Left ventricle myocardium inferior (tissue), 1 donor: ENCODE results near the gene RSL24D1. TPM values are rescaled to one million over a fixed set of nuclear protein-coding genes. Genes with fewer than 3 reads are reported as not detected.

Source experiments
- DNase-seq: peaks from one replicate; pipeline ENCODE4 v3.0.0-alpha.2; 2020
- H3K27ac ChIP-seq: fragments of 200-600 bp; replicated peaks from 2 replicates; pipeline ENCODE4 v1.8.0; 2021
- H3K27me3 ChIP-seq: fragments of 200-600 bp; 2 replicates; pipeline ENCODE4 v1.8.0; 2021; ENCODE audit warnings: low read depth
- H3K36me3 ChIP-seq: fragments of 200-600 bp; 2 replicates; pipeline ENCODE4 v1.8.0; 2021
- H3K4me1 ChIP-seq: fragments of 200-600 bp; 2 replicates; pipeline ENCODE4 v1.8.0; 2021
- H3K4me3 ChIP-seq: fragments of 200-600 bp; 2 replicates; pipeline ENCODE4 v1.8.0; 2021; ENCODE audit warnings: mild to moderate bottlenecking, moderate library complexity
- H3K9me3 ChIP-seq: fragments of 200-600 bp; replicated peaks from 2 replicates; pipeline ENCODE4 v1.8.0; 2021
- CTCF ChIP-seq: fragments of 200-600 bp; IDR thresholded peaks from 2 replicates; pipeline ENCODE4 v1.8.0; 2021; ENCODE audit warnings: antibody characterized with exemption, mild to moderate bottlenecking, borderline replicate concordance
- intact Hi-C: fragments of 100-400 bp; cut with micrococcal nuclease; formaldehyde crosslinking; loops from one replicate; pipeline ENCODE4 v1.11.0; 2022
- long read RNA-seq: library from polyadenylated mRNA; unstranded; transcript quantifications from one replicate; pipeline ENCODE4 v2.0.0, GENCODE V29; 2021
- total RNA-seq: library from RNA; stranded (reverse); fragmentation: NEBNext Ultra II Directional; extraction: Animal tissue kit (Norgen Biotek cat#: 25700); gene quantifications from one replicate; pipeline ENCODE4 v1.2.1, GENCODE V29; 2021
- donor health status: DM: no; HTN: yes; CAD: no; lungs with severe emphysema.

RSL24D1 gene
- 44.4 TPM for total RNA-seq
- long read RNA-seq, transcript RSL24D1-201 (6 exons, 2,015 nt) = major isoform, 58 of 58 reads
- long read RNA-seq, partial matches to known transcripts = 0 of 58 reads
- long read RNA-seq, other reads (novel, unspliced or antisense) = 0 of 58 reads

GRCh38 chr15:55196458-55197361 is at the start of gene RSL24D1:
Gene RSL24D1, minus strand, starts transcription at chr15:55196941. Its CDS starts 51 bp downstream, at chr15:55196890.
- H3K9me3 ChIP-seq = no peaks in the 10 kb centered on the region
- peak; percentile 51 for TF ChIP-seq CTCF
- DNase-seq = peak; percentile 95
- H3K4me1 ChIP-seq = peaks cover 52% of the 10 kb centered on the region
- no peaks in the 10 kb centered on the region for H3K27me3 ChIP-seq
- intact Hi-C loops = no loop called here
- H3K36me3 ChIP-seq = peaks cover 6% of the 10 kb centered on the region
- peak within 1 kb of the TSS; percentile 91 for H3K27ac ChIP-seq
- peak within 1 kb of the TSS; percentile 75 for H3K4me3 ChIP-seq

DNA sequence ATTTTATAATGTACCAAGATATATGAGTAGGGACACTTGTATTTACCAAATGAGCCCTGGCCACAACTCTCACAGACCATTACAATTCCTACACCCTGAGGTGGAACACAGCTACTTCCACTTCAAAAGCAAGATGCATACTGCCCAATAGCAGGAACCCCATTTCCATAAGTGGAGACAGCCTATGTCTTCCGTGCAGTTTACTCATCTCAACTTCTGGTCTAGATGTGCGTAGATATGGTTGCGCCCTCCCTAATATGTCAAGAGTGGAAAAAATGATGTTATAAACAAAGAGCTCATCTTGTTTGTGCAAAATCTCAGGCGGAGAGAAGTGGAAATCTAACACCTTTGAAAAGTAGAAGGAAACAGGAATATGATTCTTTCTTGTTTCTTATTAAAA is 48.3 kb upstream of the RSL24D1 start:
- no peak for TF ChIP-seq CTCF
- H3K27me3 ChIP-seq = no peaks in the 10 kb centered on the region
- H3K4me1 ChIP-seq = peaks cover 8% of the 10 kb centered on the region
- H3K9me3 ChIP-seq = no peaks in the 10 kb centered on the region
- H3K27ac ChIP-seq = no peak overlapping the region
- no peak overlapping the region for H3K4me3 ChIP-seq
- DNase-seq = no peak
- peaks cover 5% of the 10 kb centered on the region for H3K36me3 ChIP-seq
- intact Hi-C loops = no loop called here

DNA sequence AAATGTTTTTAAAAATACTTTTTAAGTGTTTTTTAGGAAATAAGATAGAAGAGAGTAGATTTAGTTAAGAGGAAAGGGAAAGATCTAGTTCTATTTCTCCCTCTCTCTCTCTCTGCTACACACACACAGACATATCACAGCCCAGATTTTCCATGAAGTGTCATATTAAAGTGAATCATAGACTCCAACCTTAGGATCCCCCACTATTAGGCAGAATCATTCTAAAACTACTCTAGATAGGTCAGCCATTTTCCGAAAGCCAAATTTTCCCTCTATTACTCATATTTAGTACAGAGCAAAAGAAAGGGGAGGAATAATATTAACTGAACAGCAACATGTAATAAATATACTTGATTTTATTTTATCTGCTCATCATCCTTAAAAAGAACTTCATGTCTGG is 45.1 kb upstream of the RSL24D1 start:
- intact Hi-C loops = no loop called here
- Histone ChIP-seq H3K9me3 (no peaks in the 10 kb centered on the region), H3K27ac (no peak overlapping the region), H3K4me3 (no peak overlapping the region), H3K36me3 (no peaks in the 10 kb centered on the region), H3K27me3 (no peaks in the 10 kb centered on the region), H3K4me1 (peaks cover 9% of the 10 kb centered on the region)
- no peak for TF ChIP-seq CTCF
- no peak for DNase-seq

DNA sequence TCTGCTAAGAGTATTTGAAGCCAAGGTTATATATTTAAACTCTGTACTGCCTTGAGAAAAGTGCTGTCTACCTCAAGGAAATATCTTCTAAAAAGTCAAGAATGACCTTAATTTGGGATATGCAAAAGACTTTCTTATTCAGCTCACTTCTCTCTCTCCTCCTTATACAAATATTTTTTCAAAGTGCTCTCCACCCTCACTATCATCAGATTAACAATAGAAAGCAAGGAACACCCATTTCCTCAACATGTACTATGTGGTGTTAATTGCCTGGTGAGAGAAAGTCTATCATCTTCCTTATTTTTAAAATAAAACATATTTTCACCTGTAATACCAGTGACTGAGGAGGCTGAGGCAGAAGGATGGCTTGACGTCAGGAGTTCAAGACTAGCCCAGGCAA is 44.4 kb upstream of the RSL24D1 start:
- Histone ChIP-seq H3K4me3 (no peak overlapping the region), H3K36me3 (no peaks in the 10 kb centered on the region), H3K9me3 (no peaks in the 10 kb centered on the region), H3K27ac (no peak overlapping the region), H3K4me1 (peaks cover 9% of the 10 kb centered on the region), H3K27me3 (no peaks in the 10 kb centered on the region)
- intact Hi-C loops = no loop called here
- no peak for TF ChIP-seq CTCF
- DNase-seq = no peak

GRCh38 chr15:55240125-55240760 is 43.5 kb upstream of the RSL24D1 start:
- H3K36me3 ChIP-seq = no peaks in the 10 kb centered on the region
- H3K27me3 ChIP-seq = no peaks in the 10 kb centered on the region
- no peak for DNase-seq
- no peaks in the 10 kb centered on the region for H3K9me3 ChIP-seq
- TF ChIP-seq CTCF = no peak
- H3K4me1 ChIP-seq = peaks cover 9% of the 10 kb centered on the region
- intact Hi-C loops = no loop called here
- H3K4me3 ChIP-seq = no peak overlapping the region
- H3K27ac ChIP-seq = no peak overlapping the region
